GF-D8 (cell line): ENCODE data around the gene FMNL2.
A peak's percentile ranks its signal among the peaks of the same experiment; 100 is the strongest.

Experiments used
- DNase-seq: peaks from one replicate; lab custom pipeline; 2025; lab: John Stamatoyannopoulos, UW

Gene FMNL2

DNA sequence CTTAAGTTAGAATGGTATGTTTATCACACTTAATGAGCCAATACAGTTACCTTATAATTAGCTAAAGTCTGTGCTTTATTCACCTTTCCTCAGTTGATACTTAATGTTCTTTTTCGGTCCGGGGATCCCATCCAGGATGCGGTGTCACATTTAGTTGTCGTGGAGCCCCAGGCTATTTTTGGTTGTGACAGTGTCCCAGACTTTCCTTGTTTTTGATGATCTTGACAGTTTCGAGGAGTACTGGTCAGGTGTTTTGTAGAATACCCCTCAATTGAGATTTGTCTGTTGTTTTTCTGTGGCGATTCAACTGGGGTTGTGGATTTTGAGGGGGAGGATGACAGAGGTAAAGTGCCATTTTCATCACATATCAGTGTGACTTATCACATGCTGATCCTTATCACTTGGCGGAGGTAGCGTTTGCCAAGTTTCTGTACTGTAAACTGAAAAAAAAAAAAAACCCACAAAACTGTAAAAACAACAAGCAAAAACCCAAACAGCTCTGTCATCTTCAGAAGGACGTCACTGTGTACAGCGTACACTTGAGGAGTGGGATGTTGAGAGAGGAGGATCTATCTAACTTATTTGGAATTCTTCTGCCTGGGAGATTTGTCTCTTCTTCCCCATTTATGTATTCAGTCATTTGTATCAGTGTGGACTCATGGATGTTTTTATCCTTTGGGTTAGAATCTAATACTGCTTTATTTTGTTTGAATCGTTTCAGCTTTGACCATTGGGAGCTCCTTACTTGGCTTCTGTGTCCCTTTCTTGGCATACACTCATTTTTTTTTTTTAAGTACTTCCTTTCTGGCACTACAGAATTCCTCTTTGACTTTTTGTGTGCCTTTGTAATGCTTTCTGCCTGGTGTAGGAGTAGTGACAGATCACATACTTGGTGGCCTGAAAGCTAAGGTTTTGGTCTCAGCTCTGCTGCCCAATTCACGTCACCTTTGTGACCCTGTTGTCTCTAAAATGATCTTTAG, 68.1 kb downstream of the FMNL2 start:
- DNase-seq: no peak

DNA sequence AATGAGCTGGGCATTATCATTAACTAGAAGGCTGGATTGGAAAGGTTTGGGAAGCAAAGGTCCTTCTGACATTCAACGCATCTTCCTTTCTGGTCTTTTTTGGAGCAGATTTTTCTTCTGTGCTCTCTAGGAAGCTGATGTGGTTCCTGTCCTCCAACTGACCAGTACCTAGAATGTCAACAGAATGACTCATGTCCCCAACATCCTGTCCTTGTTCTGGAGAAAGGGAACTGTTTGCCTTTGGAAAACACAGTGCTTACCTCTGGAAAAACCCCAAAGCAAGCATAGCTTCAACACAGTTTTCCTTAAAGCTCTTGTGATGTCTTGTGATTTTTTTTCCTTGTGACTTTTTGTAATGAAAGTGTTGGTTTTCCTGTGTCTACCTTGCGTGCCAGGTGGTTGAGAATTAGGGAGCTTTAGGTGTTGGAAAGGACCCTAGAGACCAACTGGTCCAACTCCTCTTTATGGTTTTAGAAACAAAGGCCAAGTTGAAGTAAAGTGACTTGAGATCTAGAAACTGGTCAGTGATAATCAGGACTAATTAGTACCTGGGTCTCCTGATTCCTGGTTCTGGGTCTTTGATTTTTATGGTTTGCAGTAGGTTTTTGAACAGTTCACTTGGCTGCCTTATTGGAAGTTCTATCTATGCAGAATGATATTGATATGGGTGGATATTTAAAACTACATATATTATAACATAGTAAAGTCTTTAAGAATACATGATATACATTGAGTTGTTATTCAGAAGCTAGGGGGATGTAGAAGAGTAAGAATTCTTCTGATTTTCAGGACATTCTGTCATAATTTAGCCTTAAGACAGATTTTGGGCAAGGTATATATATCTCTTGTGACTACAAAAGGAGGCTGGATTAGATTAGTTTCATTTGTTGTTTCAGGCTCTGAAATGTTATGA, 70.5 kb downstream of the FMNL2 start:
- no peak for DNase-seq

DNA sequence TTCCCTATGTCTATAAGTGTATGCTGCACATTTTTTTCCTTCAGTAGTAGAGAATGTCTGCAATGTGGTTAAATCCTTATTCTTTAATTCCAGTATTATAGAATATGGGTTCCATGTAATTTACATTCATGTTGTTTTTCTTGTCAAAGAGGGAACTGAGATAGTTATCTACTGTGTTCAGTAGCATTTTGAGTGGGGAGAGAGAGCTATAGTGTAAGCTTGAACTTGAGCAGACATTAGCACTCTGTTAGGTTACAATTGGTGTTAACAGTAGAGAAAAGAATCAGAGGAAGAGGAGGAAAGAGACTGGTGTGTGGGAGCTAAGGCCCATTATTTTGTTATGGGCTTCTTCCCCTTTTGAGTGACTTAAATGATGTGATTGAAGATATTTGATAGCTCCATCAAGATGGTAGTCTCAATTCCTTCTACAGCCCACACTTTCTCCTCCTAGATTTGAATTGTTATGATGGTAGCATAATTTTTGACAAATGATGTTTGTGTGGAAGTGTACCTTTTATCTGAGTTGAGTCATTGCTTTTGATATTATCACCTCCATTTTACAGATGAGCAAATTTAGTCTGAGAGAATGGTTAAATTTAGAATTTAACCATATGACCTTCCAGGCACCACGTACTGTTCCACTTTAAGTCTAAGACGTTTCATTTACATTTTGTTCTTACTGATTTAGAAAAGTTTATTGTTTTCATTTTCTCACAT, 71.3 kb downstream of the FMNL2 start:
- no peak for DNase-seq

- DNase-seq: no peak
These were observed 71.8 kb downstream of the FMNL2 start for GRCh38 chr2:152406836-152407161.

GRCh38 chr2:152407204-152407721, 72.3 kb downstream of the FMNL2 start:
- no peak for DNase-seq

DNA sequence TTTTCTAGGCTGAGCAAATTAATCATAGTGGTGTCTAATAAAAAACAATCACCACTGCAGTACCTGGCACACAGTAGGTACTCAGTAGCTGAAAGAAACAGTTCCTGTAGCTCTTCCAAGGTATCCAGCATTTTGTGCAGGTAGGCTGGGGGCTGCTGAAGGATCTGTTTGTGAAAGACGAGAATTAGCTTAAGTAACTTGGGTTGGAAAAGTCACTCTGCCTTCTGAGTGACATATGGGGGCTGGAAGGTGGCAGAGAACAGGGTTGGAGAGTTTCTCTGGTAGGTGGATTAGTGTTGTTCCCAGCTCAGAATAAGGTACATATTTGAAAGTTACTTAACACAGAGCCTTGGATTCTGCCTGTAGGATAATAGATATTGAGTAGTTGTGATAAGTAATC, 72.8 kb downstream of the FMNL2 start:
- no peak for DNase-seq

- no peak for DNase-seq
These were observed 73.3 kb downstream of the FMNL2 start for GRCh38 chr2:152408254-152408653.

GRCh38 chr2:152409386-152410164, 74.6 kb downstream of the FMNL2 start:
- DNase-seq: no peak

GRCh38 chr2:152410165-152410597, 75.2 kb downstream of the FMNL2 start:
- DNase-seq: no peak

DNA sequence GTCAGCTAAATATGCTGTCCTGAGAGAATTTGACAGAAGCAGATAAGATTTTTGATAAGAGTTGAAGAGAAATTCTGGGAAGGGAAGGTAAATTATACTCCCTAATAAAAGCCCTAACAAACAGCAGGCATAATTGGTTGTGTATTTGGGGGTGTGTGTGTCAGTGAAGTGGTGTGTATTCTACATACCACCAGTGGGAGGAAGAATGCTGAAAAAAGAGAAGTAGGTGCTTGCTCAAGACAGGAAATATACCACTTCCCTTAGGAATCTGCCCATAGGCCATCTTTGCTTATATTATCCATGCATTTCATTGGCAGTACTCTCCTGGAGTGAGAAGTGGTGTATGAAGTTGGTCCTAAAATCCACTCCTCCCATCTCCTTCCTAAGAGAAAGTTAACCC, 76.2 kb downstream of the FMNL2 start:
- peak; percentile 39 for DNase-seq

GRCh38 chr2:152413228-152414030, 78.5 kb downstream of the FMNL2 start:
- no peak for DNase-seq

- DNase-seq: no peak
These were observed 80.3 kb downstream of the FMNL2 start for GRCh38 chr2:152415231-152415642.

DNA sequence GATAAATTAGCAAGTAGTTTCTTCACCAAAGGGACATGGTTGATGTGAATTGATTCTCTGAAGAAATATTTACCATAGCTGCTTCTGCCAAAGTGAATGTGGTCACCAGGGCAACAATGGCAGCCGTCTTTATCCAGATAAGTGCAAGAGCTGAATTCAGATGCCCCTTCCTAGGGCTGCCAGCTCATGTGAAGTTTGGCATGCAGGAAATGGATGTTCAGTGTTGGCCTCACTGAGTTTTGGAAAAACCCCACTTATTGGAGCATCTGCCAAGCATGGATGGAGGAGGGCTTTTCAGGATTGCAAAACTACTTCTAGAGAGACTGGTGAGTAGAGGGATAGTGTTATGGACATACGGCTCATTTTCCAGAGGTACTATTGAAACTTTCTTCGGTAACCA, 80.8 kb downstream of the FMNL2 start:
- DNase-seq: no peak

DNA sequence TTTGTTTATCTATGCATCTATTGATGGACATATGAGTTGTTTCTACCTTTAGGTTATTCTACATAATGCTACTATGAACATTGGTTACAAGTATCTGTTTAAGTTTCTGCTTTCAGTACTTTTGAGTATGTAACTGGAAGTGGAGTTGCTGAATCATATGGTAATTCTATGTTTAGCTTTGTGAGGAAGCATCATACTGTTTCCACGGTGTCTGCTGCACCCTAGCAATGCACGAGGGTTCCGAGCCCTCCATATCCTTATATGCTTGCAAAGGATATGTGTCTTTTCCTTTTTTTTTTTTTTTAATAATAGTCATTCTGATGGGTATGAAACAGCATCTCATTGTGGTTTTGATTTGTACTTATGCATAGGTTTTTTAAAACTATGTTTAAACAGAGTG, 83.7 kb downstream of the FMNL2 start:
- no peak for DNase-seq

GRCh38 chr2:152419944-152420343, 85.0 kb downstream of the FMNL2 start:
- DNase-seq: no peak

DNA sequence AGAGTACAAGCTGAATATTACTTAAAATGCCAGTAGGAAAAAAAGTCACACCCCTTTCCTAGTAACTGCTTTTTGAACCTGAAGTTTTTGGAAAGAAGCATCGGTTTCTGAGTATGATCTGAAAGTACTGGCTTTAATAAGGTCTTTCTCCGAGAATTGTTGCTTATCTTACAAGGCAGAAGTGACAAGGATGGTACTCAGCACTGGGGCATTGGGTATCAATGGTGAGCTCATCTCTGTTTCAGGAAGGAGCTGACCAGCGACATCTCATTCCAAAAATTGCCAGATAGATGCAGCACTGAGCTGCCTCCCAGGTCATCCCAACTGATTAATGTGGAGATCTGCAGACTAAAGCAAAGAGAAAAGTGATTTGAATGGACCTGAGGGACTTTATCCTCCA, 85.4 kb downstream of the FMNL2 start:
- DNase-seq: no peak

DNA sequence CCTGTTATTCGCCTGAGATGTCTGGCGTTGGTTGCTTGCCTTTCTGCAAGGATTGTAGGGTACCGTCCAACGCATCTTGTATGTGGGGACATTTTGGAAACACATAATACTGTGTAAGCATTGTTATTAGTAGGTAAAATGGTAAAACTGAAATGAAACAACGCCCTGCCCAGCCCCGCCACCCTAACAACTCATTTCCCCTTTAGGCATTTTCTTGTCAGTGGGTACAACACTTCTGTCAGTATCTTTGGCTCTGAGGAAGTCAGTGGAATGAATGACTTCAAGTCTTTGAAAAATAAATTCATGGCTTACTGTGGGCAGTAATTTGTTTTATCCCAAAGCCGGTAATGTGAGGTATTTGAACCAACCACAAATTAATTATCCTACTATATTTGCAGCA, 86.0 kb downstream of the FMNL2 start:
- DNase-seq: no peak

- peak; percentile 58 for DNase-seq
These were observed 86.8 kb downstream of the FMNL2 start for GRCh38 chr2:152421521-152422370.

GRCh38 chr2:152423684-152424083, 88.7 kb downstream of the FMNL2 start:
- DNase-seq: no peak
